ENCODE data around the gene EMC10. TPM values are rescaled to one million over a fixed set of nuclear protein-coding genes. Genes with fewer than 3 reads are reported as not detected.
A peak's percentile ranks its signal among the peaks of the same experiment; 100 is the strongest.

EMC10 gene
- total RNA-seq, 1 experiment from 2014 or later: 228 TPM

GRCh38 chr19:50482271-50482855 is 6.1 kb downstream of the EMC10 start:
- DNase-seq: no peak
- BruUV-seq (replicated peaks): no TSS peak
- H3K9me2 ChIP-seq (replicated peaks; ENCODE audit: low read length): no peaks in the 10 kb centered on the region
- no peak for TF ChIP-seq EZH2 (IDR thresholded peaks at IDR 0.05; ENCODE audit: low read length, unreplicated experiment)
- TF ChIP-seq CTCF (conservative IDR thresholded peaks at IDR 0.05; ENCODE audit: low read depth, low read length): no peak
- TF ChIP-seq EZH2phosphoT487 (IDR thresholded peaks at IDR 0.05; ENCODE audit: borderline replicate concordance, low read length): no peak
- POLR2A ChIA-PET (ENCODE audit: unreplicated experiment): no interaction called here
- intact Hi-C loops (cut with micrococcal nuclease): no loop called here
- H4K20me1 ChIP-seq (ENCODE audit: low read length): peaks cover 17% of the 10 kb centered on the region
- H3K79me2 ChIP-seq (ENCODE audit: low read length): peaks cover 25% of the 10 kb centered on the region
- H3F3A ChIP-seq (ENCODE audit: low read length, unreplicated experiment): no peaks in the 10 kb centered on the region
- CTCF ChIA-PET: interaction anchor here (0.5 kb wide), 1 partner anchor 67 kb away, joined by 7 read pairs; no protein-coding TSS in a partner anchor
- H3K4me1 ChIP-seq (ENCODE audit: insufficient read depth, low read length): peaks cover 5% of the 10 kb centered on the region
- no peak overlapping the region for H3K9ac ChIP-seq (ENCODE audit: low read length)
- no peak overlapping the region for H3K27ac ChIP-seq (ENCODE audit: low read length)
- H3K27me3 ChIP-seq (ENCODE audit: low read length): no peaks in the 10 kb centered on the region
- H3K4me3 ChIP-seq (ENCODE audit: low read length): no peak overlapping the region
- H3K9me3 ChIP-seq (ENCODE audit: low read length): peaks cover 9% of the 10 kb centered on the region
- ATAC-seq: no peak
- peaks cover 61% of the 10 kb centered on the region for H3K36me3 ChIP-seq (ENCODE audit: low read depth, low read length)
- no peak overlapping the region for H2AFZ ChIP-seq (ENCODE audit: low read length)
- H3K4me2 ChIP-seq (ENCODE audit: low read length): no peak overlapping the region

- Histone ChIP-seq H3K27me3 (ENCODE audit: low read length) (no peaks in the 10 kb centered on the region), H3F3A (ENCODE audit: low read length, unreplicated experiment) (no peaks in the 10 kb centered on the region), H3K4me2 (ENCODE audit: low read length) (no peak overlapping the region), H3K79me2 (ENCODE audit: low read length) (peaks cover 20% of the 10 kb centered on the region), H2AFZ (ENCODE audit: low read length) (no peak overlapping the region), H3K9me3 (ENCODE audit: low read length) (peaks cover 9% of the 10 kb centered on the region), H3K4me3 (ENCODE audit: low read length) (no peak overlapping the region), H3K9ac (ENCODE audit: low read length) (no peak overlapping the region), H4K20me1 (ENCODE audit: low read length) (peaks cover 11% of the 10 kb centered on the region; the same call in 1 of the 2 replicates), H3K9me2 (replicated peaks; ENCODE audit: low read length) (no peaks in the 10 kb centered on the region), H3K4me1 (ENCODE audit: insufficient read depth, low read length) (no peaks in the 10 kb centered on the region; the same call in 1 of the 2 replicates), H3K27ac (ENCODE audit: low read length) (no peak overlapping the region), H3K36me3 (ENCODE audit: low read depth, low read length) (peaks cover 61% of the 10 kb centered on the region)
- POLR2A ChIA-PET (ENCODE audit: unreplicated experiment): no interaction called here
- intact Hi-C loops (cut with micrococcal nuclease): no loop called here
- TSS peak; percentile 50 for BruUV-seq (replicated peaks)
- CTCF ChIA-PET: interaction anchor here (0.5 kb wide), 1 partner anchor 68 kb away, joined by 7 read pairs; no protein-coding TSS in a partner anchor
- DNase-seq (no peak), ATAC-seq (no peak)
- TF ChIP-seq EZH2 (IDR thresholded peaks at IDR 0.05; ENCODE audit: low read length, unreplicated experiment) (no peak), CTCF (conservative IDR thresholded peaks at IDR 0.05; ENCODE audit: low read depth, low read length) (no peak), EZH2phosphoT487 (IDR thresholded peaks at IDR 0.05; ENCODE audit: borderline replicate concordance, low read length) (no peak)
Measured at GRCh38 chr19:50482916-50483315, 6.6 kb downstream of the EMC10 start.

- Histone ChIP-seq H3K36me3 (ENCODE audit: low read depth, low read length) (peaks cover 50% of the 10 kb centered on the region), H3K9me3 (ENCODE audit: low read length) (peaks cover 9% of the 10 kb centered on the region), H3K27ac (ENCODE audit: low read length) (no peak overlapping the region), H4K20me1 (ENCODE audit: low read length) (no peaks in the 10 kb centered on the region), H3K4me3 (ENCODE audit: low read length) (no peak overlapping the region), H3K79me2 (ENCODE audit: low read length) (no peaks in the 10 kb centered on the region), H3K9me2 (replicated peaks; ENCODE audit: low read length) (no peaks in the 10 kb centered on the region), H3K27me3 (ENCODE audit: low read length) (no peaks in the 10 kb centered on the region), H3K4me1 (ENCODE audit: insufficient read depth, low read length) (no peaks in the 10 kb centered on the region), H3K9ac (ENCODE audit: low read length) (no peak overlapping the region), H3F3A (ENCODE audit: low read length, unreplicated experiment) (no peaks in the 10 kb centered on the region), H3K4me2 (ENCODE audit: low read length) (no peak overlapping the region), H2AFZ (ENCODE audit: low read length) (no peak overlapping the region)
- intact Hi-C loops (cut with micrococcal nuclease): no loop called here
- TF ChIP-seq EZH2 (IDR thresholded peaks at IDR 0.05; ENCODE audit: low read length, unreplicated experiment) (no peak), CTCF (conservative IDR thresholded peaks at IDR 0.05; ENCODE audit: low read depth, low read length) (no peak), EZH2phosphoT487 (IDR thresholded peaks at IDR 0.05; ENCODE audit: borderline replicate concordance, low read length) (no peak)
- no TSS peak for BruUV-seq (replicated peaks)
- ATAC-seq (no peak), DNase-seq (no peak)
- ChIA-PET POLR2A (ENCODE audit: unreplicated experiment) (no interaction called here), CTCF (no interaction called here)
Measured at GRCh38 chr19:50485284-50485955, 9.1 kb downstream of the EMC10 start.
